ENCODE data around the gene MRRF.

The MRRF gene, protein sequence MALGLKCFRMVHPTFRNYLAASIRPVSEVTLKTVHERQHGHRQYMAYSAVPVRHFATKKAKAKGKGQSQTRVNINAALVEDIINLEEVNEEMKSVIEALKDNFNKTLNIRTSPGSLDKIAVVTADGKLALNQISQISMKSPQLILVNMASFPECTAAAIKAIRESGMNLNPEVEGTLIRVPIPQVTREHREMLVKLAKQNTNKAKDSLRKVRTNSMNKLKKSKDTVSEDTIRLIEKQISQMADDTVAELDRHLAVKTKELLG

DNA sequence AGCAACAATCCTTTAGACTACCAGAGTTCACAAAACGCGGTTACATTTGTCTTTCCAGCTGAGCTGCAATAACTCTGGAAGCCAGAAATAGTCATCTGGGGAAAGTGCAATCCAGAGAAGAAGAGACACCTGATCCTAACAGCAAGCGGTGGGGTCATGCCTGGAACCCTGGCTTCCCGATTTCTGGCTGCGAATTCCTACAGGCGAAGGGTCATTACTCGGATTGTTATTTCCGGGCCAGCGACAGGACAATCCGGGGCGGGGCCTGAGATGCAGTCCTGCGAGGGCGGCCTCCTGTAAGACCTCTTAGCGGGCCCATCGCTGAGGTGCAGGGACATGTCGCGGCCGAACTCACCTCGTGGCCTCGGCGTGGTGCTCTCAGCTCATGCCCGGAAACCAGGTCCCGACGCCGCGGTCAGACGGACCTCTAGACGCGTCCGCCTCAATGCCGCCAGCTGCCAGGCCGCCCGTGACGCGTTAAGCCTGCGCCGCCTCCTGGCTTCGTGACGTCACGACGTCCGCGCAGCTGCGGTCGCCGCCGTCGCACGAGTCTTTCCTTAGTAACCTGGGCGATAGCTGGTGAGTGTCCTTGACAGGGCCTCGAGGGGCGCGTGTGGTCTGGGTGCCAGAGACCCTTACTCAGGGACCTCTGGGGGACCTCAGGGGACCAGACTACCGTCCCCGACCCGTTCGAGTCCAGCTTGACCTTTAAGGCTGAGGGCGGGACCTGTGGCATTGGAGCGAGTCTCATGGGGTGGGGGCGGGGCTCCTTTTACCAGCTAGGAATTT is at the start of gene MRRF, which contains the start of gene RBM18:
Gene MRRF (plus strand): TSS at position 523 of the 789 bp plus-strand sequence. CDS start 6,010 bp downstream, outside the sequence.
Gene RBM18 (minus strand): TSS at position 481 of the 789 bp plus-strand sequence. CDS start 3,348 bp downstream, outside the sequence.
- DNase-seq, result peak; percentile 96

DNA sequence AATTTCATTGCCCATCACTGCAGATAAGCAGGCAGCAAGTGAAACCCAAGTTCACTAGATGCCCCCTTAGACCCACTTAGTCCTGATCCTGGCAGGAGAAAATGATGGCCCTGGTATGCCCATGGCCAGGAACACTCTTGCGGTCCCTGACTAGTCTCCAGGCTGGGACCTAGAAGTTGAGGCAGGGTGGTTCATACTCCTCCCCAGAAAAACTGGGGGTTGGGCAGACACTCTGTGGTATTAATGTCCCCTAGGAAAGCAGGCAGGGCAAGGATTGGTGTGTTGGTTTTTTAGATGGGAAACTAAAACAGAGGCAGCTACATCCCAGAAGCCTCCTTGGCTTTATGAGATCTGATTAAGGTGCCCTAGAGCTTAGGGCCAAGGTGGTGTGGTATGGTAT is 49.0 kb upstream of the MRRF start:
- no peak for DNase-seq

DNA sequence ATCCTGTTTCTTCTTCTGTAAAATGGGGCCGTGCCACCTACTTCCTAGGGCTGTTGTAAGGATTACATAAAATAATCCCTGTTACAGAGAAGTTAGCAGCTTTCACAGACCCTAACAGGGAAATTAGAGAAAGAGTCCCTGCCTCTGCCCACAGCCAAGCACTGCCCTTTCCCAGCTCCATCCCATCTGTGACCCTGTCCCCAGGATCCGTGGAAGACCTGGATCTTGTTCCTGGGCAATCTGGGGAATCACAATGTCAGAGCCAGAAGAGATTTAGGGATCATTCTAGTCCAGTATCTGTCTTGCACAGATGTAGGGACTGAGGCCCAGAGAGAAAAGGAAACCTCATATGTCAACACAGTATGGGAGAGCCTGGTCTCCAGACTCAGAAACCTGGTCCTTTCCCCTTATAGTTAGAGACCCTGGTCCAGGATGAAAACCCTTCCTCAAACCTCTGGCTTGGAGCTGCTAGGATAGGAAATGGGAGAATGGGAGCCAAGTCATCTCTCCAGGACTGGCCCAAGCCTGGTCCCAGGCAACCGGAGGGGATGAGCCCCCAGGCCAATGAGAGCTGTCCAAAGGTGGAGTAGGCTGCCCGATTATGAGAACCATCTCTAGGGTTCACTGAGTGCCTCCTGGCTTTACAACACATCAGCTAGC is 48.4 kb upstream of the MRRF start:
- DNase-seq, result no peak

DNA sequence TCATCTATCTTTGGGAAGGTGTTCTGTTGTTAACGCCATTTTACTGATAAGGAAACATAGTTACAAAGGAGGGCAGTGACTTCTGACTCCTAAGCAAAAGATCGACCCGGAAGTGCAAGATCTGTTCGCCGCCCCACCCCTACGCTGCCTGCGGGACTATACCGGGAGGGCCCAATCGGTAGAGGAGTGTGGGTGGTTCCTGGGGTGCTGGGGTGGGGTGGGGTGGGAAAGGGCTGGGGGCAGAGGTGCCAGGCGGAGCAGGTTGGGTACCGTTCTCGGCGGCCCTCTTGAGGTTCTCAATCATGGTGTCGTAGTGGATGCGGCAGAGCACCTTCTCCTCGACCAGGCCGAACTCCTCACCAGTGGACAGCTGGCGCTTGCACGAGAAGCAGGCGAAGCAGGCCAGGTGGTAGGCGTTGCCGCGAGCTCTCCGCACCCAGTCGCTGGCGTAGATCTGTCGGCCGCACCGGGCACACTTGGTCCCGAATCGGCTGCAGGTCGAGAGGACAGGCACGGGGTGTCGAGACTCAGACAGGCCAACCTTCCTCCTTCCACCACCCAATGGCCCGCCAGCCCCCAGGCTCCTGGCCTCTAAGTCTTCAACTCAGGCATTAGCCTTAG is 47.8 kb upstream of the MRRF start:
- no peak for DNase-seq

DNA sequence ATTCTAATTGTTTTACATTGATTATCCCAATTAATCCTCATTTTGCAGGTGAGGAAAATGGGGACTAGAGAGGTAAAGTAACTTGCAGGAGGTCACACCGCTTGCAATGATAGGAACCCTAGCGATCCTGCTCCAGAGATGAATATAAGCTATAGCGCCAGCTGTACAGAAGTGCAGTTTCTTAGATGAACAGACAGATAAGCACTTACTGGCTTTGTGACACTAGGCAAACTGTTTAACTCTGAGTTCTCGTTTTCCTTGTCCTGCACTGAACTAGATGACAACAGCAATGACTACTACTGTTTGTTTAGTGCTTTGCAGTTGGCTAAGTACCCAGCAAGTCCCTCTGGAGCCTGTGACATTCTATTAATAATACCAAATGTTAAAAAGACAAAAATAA is 47.0 kb upstream of the MRRF start:
- peak; percentile 69 for DNase-seq

DNA sequence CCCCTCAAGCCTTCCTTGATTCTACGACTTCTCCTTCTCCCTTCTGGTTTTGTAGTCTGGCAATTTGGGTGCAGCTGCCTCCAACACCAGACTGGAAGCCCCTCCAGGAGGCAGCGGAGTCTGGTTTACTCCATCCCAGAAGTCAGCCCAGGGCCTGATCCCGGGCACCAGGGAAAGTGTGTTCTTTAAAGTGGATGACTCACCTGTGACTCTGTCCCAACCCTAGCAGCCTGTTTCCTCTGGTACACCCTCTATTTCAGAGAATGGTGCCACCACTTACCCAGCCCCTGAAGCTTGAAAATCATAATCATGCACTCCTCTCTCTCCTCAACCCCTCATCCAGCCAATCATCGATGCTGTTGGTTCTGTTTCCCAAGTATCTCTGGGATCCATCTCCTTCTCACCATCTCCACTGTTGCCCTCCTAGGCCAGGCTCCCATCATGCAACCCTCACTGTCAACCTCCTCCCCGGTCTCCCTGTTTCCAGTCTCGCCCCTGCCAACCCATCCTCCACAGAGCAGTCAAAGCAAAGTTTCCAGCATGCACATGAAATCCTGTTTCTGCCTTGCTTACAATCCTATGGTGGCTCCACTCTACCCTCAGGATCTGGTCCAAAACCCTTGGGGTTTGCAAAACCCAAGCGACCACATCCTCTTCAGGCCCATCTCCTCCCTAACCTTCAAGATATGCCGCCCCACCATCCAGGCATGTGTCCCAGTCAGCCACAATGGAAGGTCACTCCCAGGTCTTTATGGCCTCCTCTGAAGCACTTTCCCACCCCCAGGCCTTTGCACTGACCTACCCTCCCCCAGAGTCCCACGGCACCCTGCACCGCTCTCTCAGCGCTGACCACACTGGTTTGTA is 46.4 kb upstream of the MRRF start:
- peak; percentile 39 for DNase-seq

DNA sequence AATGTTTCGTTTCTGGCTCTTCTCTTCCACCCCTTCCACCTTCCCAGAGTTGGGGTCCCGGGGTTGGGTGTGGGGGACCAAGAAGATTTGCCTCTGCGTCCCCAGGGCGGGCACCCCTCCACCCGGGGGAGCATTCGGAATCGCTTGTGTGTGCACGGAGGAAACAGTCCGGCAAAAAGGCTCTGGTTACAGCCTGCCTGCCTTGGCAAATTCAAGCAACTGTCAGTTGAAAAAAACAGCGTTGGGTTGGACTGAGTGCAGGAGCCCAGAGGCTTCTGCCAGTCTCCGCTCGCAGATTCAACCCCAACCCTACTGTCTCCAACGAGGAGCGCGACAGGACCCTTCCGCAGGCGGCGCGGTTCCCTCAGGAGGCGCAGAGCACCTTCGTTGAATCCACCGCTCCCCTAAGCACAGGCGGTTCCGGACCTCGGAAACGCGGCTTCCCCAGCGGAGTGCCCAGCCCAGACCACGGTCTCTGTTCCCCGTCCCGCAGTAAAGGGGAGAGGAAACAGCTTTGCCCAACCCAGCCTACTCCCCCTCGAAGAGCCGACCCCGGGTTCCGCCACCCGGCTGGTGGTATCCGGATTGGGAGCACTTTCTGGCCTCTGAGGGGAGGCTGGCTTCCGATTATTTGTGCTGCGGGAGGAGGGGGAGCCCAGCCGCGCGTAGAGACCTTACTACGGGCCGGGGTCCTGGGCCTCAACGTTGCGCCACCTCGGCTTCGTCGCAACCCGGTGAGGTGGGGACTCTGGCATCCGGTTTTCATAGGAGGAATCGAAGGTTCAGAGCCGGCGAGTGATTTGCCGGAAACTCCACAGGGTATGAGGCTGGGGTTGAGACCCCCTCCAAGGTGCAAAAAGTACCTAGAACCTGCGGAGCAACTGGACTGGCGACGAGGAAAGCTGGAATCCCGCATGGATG is 45.5 kb upstream of the MRRF start:
- peak; percentile 73 for DNase-seq

DNA sequence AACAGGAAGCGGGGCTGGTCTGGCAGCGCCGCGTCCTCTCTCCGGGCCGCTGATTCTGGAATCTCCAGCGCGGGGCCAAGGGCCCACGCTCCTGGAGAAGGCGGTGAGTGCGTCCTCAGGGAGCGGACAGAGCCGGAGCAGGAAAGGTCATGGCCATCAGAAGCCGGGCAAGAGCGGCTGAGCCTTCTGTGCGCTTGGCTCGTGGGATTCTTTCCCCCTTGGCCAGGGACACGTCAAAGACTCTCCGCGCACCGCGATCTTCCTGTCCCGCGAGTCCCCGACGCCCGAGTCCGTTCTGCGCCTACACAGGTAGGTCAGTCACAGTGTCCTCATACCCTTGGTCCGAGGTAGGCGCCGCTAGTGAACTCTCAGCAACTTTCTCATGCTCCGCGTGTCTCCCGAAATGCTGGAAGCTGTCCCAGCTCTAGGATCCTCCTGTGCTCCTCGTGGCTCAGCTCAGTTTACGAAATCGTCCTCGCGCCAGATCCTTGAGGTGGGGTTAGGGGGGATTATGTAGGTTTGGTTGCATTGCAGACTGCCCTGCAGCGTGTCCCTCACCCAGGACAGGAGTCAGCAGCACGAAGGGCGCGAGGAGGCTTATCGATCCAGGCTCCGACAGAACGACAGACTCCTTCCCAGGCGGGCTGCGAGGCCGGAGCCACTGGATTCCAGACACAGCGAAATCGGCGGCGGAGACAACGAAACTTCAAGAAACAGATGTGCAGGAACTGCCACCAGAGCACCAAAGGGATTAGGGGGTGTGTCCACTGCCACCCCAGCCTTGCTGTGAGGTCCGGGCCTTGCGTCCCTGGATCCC is 44.6 kb upstream of the MRRF start:
- DNase-seq, result no peak

DNA sequence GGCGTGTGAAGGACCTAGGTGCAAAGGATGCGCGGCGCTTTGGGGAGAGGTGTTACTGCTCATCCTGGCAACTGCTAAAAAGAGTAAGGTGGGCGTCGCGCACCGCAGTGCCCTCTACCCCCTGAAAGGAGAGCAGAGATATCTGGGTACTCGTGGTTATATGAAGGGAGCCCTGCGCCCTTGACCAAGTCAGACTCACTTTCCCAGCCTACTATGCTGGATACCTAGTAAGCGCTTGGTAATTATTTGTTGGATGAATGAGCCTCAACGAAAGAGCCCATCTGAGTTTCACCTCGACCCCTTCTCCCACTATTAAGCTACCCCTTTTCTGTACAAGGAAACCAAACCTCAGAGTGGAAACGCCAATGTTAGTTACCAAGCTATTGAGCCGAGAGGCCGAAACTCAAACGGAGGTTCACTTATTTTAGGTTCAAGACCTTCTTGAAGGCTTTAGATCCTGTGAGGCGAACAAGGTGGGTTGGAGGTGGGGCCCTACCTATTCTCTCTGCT is 44.0 kb upstream of the MRRF start:
- no peak for DNase-seq

DNA sequence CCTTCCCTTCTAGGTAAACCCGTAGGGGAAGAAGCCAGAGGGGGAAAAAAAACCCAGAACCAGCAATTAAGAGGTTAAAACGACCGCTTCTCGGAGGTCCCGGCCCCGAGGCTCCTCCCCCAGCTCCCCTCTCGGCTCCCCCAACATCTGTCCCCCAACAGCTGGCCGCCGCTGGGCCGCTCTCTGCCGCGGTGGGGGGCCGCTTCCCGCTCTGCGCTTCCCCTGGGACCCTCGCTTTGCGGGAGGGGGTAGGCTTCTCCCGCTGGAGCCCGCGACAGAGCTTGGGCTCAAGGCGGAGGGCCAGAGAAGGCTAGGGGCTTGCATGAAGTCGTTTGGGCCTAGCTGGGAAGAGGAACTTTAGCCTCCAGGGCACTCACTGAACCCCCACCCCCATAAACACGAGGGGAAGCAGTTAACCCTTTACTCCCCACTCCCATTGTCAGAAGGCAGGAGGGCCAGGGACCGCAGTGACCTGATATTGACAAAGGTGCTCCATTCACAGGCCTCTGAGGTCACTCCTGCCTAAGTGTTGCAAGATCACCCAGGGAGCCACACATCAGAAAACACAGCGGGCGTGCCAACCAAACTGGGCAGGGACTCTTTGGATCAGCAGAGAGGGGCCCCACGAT is 43.4 kb upstream of the MRRF start:
- peak; percentile 27 for DNase-seq

DNA sequence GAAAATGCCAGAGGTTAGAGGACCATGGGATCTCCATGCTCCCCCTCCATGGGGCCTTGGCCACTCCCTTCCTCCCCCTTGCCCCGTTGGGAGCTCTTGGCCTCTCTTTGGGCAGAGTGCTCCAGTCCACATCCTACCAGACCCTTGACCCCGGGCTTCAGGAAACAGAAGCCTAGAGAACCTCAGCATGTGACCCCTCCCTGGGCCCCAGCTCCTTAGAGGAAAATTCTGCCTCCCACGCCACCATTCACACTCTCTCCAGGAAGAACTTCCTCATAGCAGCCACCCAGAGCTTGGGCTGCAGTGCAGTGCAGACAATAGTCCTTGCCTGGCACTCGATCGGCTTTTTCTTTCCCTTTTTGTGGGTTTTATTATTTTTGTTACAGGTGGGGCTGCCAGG is 41.9 kb upstream of the MRRF start:
- DNase-seq, result no peak

DNA sequence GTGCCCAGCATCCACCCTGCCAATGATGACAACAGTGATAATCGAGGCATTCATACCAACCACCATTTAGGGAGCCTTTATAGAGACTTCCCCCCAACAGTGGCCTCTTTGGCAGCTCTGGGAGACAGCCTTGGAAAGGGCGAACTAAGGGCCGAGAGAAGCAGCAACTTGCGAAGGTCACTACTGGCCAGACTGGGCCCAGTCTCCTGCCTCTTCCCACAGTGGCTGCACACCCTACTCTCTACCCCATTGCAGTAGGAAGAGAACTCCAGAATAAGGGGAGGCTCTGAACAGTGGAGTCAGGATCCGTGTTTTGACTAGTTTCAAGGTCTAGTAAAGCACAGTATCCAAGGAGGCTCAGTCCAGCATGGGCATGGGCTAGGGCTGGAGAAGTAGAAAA is 41.2 kb upstream of the MRRF start:
- DNase-seq, result no peak

DNA sequence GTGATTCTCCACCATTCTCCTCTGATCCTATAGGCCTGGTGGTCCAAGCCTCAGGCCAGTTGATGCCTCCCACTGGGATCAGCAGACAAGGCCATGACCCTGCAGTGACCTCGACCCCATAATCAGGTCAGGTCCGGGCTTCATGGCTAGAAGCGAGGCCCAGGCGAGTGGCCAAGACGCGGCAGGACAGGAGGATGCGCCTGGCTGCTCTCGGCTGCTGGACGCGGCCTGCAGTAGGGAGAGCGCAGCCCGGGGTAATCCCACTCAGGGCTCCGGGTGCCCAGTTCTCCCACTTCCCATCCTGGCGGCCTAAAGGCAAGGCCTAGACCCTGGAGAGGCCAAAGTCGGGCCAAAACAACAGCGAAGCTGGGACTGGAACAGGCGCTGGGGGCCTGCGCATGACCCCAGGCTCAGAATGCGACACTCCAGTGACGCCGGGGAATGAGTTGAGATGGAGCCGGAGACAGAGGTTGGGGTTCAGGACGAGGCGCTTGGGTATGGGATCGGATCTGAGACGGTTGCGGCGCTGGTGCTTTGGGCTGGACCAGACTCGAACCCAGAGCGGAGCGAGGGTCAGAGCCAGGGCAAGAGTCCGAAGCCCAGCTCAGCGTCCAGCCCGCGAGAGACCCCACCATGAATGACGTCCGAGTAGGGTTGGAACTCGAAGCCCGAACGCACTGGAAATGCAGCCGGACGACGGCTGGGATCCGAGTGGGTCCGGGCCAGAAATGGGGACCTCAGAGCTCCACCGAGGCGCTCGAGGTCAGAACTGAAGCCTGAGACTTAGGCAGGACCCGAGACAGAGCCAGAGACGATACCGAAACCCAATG is 39.2 kb upstream of the MRRF start:
- no peak for DNase-seq

DNA sequence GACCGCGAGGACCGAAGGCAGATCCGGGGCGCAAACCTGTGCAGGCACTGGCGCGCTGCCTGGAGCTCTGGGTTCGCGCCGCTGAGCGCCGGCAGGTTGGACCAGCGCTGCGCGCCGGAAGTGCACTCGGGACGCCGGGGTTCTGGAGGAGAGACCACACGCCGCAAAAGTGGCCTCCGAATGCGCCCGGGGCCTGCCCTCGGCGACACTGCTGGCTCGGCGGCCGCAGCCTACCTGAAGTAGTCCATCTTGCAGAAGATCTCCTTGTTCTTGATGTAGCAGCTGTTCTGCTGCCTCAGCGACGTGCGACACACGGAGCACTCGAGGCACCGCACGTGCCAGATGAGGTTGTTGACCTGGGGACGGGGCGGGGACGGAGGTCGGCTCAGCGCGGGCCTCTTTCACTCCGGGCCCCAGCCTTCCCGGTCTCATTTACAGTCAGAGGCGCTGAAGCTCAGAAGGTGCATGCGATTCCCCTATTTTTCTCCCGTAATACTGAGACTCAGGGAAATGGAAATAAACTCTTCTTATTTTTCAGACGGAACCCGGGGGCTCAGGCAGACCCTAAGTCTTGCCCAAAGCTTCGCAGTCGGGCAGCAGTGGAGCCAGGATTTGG is 38.4 kb upstream of the MRRF start:
- no peak for DNase-seq

DNA sequence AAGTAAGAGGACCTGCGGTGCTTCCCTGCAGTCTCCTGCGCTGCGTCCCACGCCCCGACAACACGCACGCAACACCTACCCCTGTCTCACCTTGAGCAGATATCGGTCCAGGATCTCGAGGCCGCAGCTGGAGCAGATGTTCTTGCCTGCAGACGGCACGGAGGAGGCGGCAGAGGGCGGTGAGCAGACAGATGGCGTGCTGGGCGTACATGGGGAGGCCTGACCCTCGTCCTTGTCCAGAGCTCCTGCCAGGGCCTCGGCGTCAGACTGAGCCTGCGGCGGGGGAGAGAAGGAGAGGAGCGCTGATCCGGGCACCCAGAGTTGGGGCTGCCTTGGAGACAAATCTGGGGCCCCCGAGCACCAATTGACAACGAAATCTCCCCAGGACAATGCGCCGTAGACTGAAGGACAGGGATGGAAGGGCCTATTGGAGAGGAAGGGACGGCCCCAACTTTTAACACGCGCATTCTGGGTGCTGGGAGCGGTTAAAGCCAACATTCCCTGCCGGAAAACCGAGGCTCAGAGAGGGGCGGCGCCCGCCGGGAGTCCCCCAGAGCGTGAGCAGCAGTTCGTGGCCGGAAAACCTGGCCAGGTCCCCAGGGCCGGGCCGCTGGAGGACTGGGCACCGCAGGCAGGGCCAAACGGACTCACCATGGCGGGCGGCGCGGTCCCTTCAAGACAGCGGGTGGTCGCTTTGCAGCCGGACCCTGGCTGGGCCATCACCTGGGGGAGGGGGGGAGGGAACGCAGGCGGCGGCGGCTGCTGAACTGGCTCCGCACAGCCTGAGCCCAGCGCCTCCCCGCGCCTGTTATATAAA is 37.7 kb upstream of the MRRF start:
- no peak for DNase-seq

DNA sequence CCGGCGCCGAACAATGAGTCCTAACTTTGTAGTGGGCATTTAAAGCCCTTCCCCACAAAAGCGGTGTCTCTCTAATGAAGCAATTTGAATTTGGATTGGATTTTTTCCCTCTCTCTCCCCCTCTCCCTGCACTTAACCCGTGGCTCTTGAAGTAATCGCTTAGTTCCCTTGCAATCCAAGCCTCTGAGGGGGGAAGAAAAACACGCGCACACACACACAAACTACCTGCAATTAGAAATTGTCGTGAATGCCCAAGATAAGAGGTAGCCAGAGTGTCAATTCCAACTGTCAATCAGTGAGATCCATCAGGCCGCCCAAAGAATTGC is 37.1 kb upstream of the MRRF start:
- DNase-seq, result peak; percentile 27

DNA sequence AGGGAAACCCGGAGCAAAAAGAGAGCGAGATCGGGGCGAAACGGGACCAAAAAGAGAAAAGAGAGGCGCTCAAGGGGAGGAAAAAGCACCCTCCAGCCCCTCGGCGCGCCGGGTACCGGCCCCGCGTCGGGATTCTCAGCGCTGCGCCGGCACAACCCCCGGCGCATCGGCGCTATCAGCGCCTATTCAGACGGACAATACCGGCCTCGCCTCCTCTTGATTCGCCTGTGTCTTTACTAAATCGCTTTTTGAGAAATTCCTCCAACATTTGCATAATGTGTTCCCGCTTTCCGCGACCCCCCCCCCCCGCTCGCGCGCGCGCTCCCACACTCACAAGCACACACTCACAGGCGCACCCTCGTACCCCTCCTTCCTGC is 36.5 kb upstream of the MRRF start:
- DNase-seq, result peak; percentile 39

All from hematopoietic multipotent progenitor cell treated with erythropoietin and hydrocortisone succinate and interleukin-3 and kit ligand, for 4 days (in vitro differentiated cells).